Keratinocyte (primary cell): ENCODE data around the gene TTC9.

Experiments
- CTCF ChIP-seq, 3 experiments: IDR thresholded peaks in 1 of 3; conservative IDR thresholded peaks in 1 of 3; optimal IDR thresholded peaks in 1 of 3; 2 replicates in 2 of 3; 3 replicates in 1 of 3; pipeline versions ENCODE3 to v1.5.1; 2011; ENCODE audit warnings: low read length in 3 of 3, mild to moderate bottlenecking in 3 of 3, moderate library complexity in 2 of 3, control low read depth in 1 of 3, inconsistent platforms in 1 of 3; ENCODE audit not compliant: insufficient read depth in 2 of 3; ENCODE audit errors: extremely low read depth in 1 of 3
- EZH2 ChIP-seq: IDR thresholded peaks from one replicate; pipeline ENCODE4 v1.6.1; 2012; ENCODE audit warnings: inconsistent platforms, mild to moderate bottlenecking, low read length, moderate library complexity

- TF ChIP-seq CTCF (optimal IDR thresholded peaks at IDR 0.05 in 1 of 3, IDR thresholded peaks at IDR 0.05 in 1 of 3, conservative IDR thresholded peaks at IDR 0.05 in 1 of 3; ENCODE audit: extremely low read depth in 1 of 3, insufficient read depth in 2 of 3, low read length in 3 of 3) (no peak), EZH2 (no peak)
Measured at GRCh38 chr14:70652871-70653270, 11.2 kb downstream of the TTC9 start.
